ENCODE data around the gene HES3.

DNA sequence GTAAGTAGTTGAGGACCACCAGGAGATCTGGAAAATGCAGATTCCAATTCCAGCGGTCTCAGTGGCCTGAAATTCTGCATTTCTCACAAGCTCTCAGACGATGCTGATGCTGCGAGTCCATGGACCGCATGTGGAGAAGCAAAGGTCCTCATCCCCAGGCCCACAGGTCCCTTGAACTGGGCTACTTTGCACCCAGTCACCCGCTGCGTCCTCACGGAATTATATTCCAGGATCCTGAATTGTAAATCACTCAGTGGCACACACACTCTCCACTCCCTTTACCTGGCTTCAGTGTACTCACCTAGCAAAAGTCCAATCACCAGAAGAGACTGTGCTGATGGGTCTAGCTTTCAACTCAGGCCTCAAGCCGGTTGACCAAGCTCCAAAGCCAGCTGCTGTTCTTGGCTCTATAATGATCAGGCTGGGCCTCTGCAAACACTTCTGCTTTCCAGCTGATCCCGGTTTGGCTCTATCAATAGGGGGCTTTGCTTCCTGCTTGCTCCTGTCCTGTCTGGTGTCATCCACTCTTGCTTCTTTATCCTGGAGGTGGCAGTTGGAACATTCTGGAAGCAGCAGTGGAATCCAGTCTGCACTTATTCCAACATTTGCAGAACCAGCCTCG lies 43.7 kb upstream of the HES3 start:
- no peak for TF ChIP-seq CTCF (conservative IDR thresholded peaks at IDR 0.05)
- TF ChIP-seq ZFX (IDR thresholded peaks at IDR 0.05) = no peak

Measured in C4-2B (cell line).